H9 (cell line): ENCODE results near the gene TFG. TPM values are rescaled to one million over a fixed set of nuclear protein-coding genes. Genes with fewer than 3 reads are reported as not detected.

Experiments
- DNase-seq: peaks from one replicate; pipeline ENCODE4 v3.0.0-alpha.2; 2017
- H2AFZ ChIP-seq: one replicate; pipeline ENCODE4 v1.6.1; 2013; ENCODE audit warnings: mild to moderate bottlenecking, low read length, control low read depth, moderate library complexity
- H2AK5ac ChIP-seq: 2 replicates; pipeline ENCODE4 v1.6.1; 2013; ENCODE audit warnings: low read length, control low read depth, mixed read lengths; ENCODE audit not compliant: insufficient read length
- H2BK120ac ChIP-seq: one replicate; pipeline ENCODE4 v1.6.1; 2013; ENCODE audit warnings: low read depth, mild to moderate bottlenecking, low read length, control low read depth, inconsistent platforms; ENCODE audit not compliant: poor library complexity, severe bottlenecking
- H2BK12ac ChIP-seq: 2 replicates; pipeline ENCODE4 v1.6.1; 2013; ENCODE audit warnings: low read length, control low read depth, mixed read lengths, low read depth; ENCODE audit not compliant: insufficient read length
- H2BK15ac ChIP-seq: 2 replicates; pipeline ENCODE4 v1.6.1; 2013; ENCODE audit warnings: low read depth, low read length, control low read depth
- H2BK20ac ChIP-seq: one replicate; pipeline ENCODE4 v1.6.1; 2013; ENCODE audit warnings: low read depth, mild to moderate bottlenecking, low read length, control low read depth, inconsistent platforms; ENCODE audit not compliant: poor library complexity, severe bottlenecking
- H2BK5ac ChIP-seq: 2 replicates; pipeline ENCODE4 v1.6.1; 2013; ENCODE audit warnings: low read length, control low read depth, mixed read lengths; ENCODE audit not compliant: insufficient read length
- H3K14ac ChIP-seq: 2 replicates; pipeline ENCODE4 v1.6.1; 2013; ENCODE audit warnings: low read length, control low read depth; ENCODE audit not compliant: insufficient read depth
- H3K18ac ChIP-seq: 2 replicates; pipeline ENCODE4 v1.6.1; 2013; ENCODE audit warnings: low read depth, mild to moderate bottlenecking, mixed read lengths, low read length, control low read depth; ENCODE audit not compliant: insufficient read length
- H3K23ac ChIP-seq: 2 replicates; pipeline ENCODE4 v1.6.1; 2013; ENCODE audit warnings: low read length, control low read depth, mixed read lengths, low read depth; ENCODE audit not compliant: insufficient read length
- H3K23me2 ChIP-seq: 2 replicates; pipeline ENCODE4 v1.6.1; 2013; ENCODE audit warnings: low read depth, mild to moderate bottlenecking, mixed read lengths, low read length, control low read depth; ENCODE audit not compliant: insufficient read length, poor library complexity, severe bottlenecking
- H3K27ac ChIP-seq: 2 replicates; pipeline ENCODE4 v1.5.1; 2013; ENCODE audit warnings: low read length, control low read depth, mixed read lengths, low read depth; ENCODE audit not compliant: insufficient read length
- H3K27me3 ChIP-seq: 2 replicates; pipeline ENCODE4 v1.6.1; 2013; ENCODE audit warnings: low read length, control low read depth, inconsistent platforms; ENCODE audit not compliant: insufficient read depth
- H3K4ac ChIP-seq: 2 replicates; pipeline ENCODE4 v1.6.1; 2013; ENCODE audit warnings: low read depth, mild to moderate bottlenecking, control low read depth, inconsistent platforms, low read length, moderate library complexity
- H3K4me1 ChIP-seq: 2 replicates; pipeline ENCODE4 v1.6.1; 2013; ENCODE audit warnings: low read length, control low read depth, inconsistent platforms; ENCODE audit not compliant: insufficient read depth
- H3K4me2 ChIP-seq: 2 replicates; pipeline ENCODE4 v1.6.1; 2013; ENCODE audit warnings: low read length, control low read depth, mixed read lengths; ENCODE audit not compliant: insufficient read length, insufficient read depth
- H3K56ac ChIP-seq: 2 replicates; pipeline ENCODE4 v1.6.1; 2013; ENCODE audit warnings: low read depth, mild to moderate bottlenecking, mixed read lengths, low read length, control low read depth; ENCODE audit not compliant: insufficient read length
- H3K79me1 ChIP-seq: 2 replicates; pipeline ENCODE4 v1.6.1; 2013; ENCODE audit warnings: low read depth, mild to moderate bottlenecking, moderate library complexity, low read length, control low read depth, inconsistent platforms; ENCODE audit not compliant: insufficient read depth, poor library complexity, severe bottlenecking
- H3K79me2 ChIP-seq: 2 replicates; pipeline ENCODE4 v1.6.1; 2013; ENCODE audit warnings: low read length, control low read depth, inconsistent platforms; ENCODE audit not compliant: insufficient read depth
- H3K9ac ChIP-seq: 2 replicates; pipeline ENCODE4 v1.6.1; 2013; ENCODE audit warnings: low read length, control low read depth, mixed read lengths; ENCODE audit not compliant: insufficient read length; ENCODE audit errors: extremely low read depth
- H3K9me3 ChIP-seq: one replicate; pipeline ENCODE4 v1.6.1; 2013; ENCODE audit warnings: low read depth, low read length, inconsistent platforms; ENCODE audit not compliant: control insufficient read depth
- H3T11ph ChIP-seq: one replicate; pipeline ENCODE4 v1.6.1; 2013; ENCODE audit warnings: mild to moderate bottlenecking, low read length, control low read depth, inconsistent platforms
- H4K20me1 ChIP-seq: one replicate; pipeline ENCODE4 v1.6.1; 2013; ENCODE audit not compliant: control insufficient read depth, insufficient read length, insufficient read depth
- H4K5ac ChIP-seq: 2 replicates; pipeline ENCODE4 v1.6.1; 2013; ENCODE audit warnings: low read depth, mild to moderate bottlenecking, mixed read lengths, low read length, control low read depth; ENCODE audit not compliant: insufficient read length
- H4K8ac ChIP-seq: replicated peaks from 2 replicates; pipeline ENCODE4 v1.6.1; 2013; ENCODE audit warnings: low read length, control low read depth, mixed read lengths, low read depth; ENCODE audit not compliant: insufficient read length
- H4K91ac ChIP-seq: 2 replicates; pipeline ENCODE4 v1.6.1; 2013; ENCODE audit warnings: low read depth, mild to moderate bottlenecking, moderate library complexity, mixed read lengths, low read length, control low read depth; ENCODE audit not compliant: insufficient read length
- H3K27ac Mint-ChIP-seq, 3 experiments: 2 replicates in 2 of 3; 3 replicates in 1 of 3; pipeline ENCODE4 v1.8.0; 2020 to 2021; ENCODE audit warnings: mixed read lengths in 3 of 3, mild to moderate bottlenecking in 1 of 3, moderate library complexity in 1 of 3
- H3K27me3 Mint-ChIP-seq: 2 replicates; pipeline ENCODE4 v1.8.0; 2021; ENCODE audit warnings: low read depth, mild to moderate bottlenecking, moderate library complexity, mixed read lengths
- H3K36me3 Mint-ChIP-seq, 3 experiments: 2 replicates in 2 of 3; 3 replicates in 1 of 3; pipeline ENCODE4 v1.8.0; 2020 to 2021; ENCODE audit warnings: low read depth in 3 of 3, mixed read lengths in 3 of 3; ENCODE audit not compliant: insufficient read depth in 1 of 3
- H3K4me1 Mint-ChIP-seq, 2 experiments: 2 replicates each; pipeline ENCODE4 v1.8.0; 2020; ENCODE audit warnings: mixed read lengths in 2 of 2
- H3K4me3 Mint-ChIP-seq, 2 experiments: 2 replicates in 1 of 2; 3 replicates in 1 of 2; pipeline ENCODE4 v1.8.0; 2020 to 2021; ENCODE audit warnings: mild to moderate bottlenecking in 2 of 2, mixed read lengths in 2 of 2, moderate library complexity in 1 of 2
- H3K9me3 Mint-ChIP-seq, 2 experiments: 2 replicates in 1 of 2; 3 replicates in 1 of 2; pipeline ENCODE4 v1.8.0; 2020; ENCODE audit warnings: mild to moderate bottlenecking in 2 of 2, mixed read lengths in 2 of 2, moderate library complexity in 1 of 2
- WGBS: extraction: QIAGEN DNeasy Blood & Tissue Kit; methylation state at CpG from one replicate; pipeline ENCODE4 v1.1.7; 2013; ENCODE audit warnings: missing lambda C conversion rate, low lambda C conversion rate, mixed read lengths; ENCODE audit not compliant: insufficient read length; ENCODE audit errors: extremely low coverage; 5-methylcytosine and 5-hydroxymethylcytosine counted together
- total RNA-seq: library from RNA; stranded (reverse); gene quantifications from 2 replicates; pipeline ENCODE4 v1.2.1, GENCODE V29; 2021
- TF ChIP-seq, protein P1 (sequence below): fragments of 200-600 bp; sonication (generic); conservative IDR thresholded peaks from 3 replicates; pipeline ENCODE4 v1.8.0; 2021; ENCODE audit warnings: antibody characterized with exemption, mild to moderate bottlenecking

TFG gene
- total RNA-seq, 1 experiment from 2014 or later = 80.7 TPM

GRCh38 chr3:100737334-100737733 is 28.0 kb downstream of the TFG start:
- Histone ChIP-seq H3K4me2 (no peak overlapping the region), H3K9ac (no peak overlapping the region), H3K79me1 (no peaks in the 10 kb centered on the region), H2AK5ac (no peak overlapping the region), H3K56ac (no peak overlapping the region), H2AFZ (no peak overlapping the region), H4K5ac (no peak overlapping the region), H3K27me3 (no peaks in the 10 kb centered on the region), H3K79me2 (no peaks in the 10 kb centered on the region), H4K20me1 (no peaks in the 10 kb centered on the region), H2BK15ac (no peak overlapping the region), H3K27ac (no peak overlapping the region), H4K8ac (no peak overlapping the region), H3K14ac (no peak overlapping the region), H3K4me1 (no peaks in the 10 kb centered on the region), H3K23ac (no peak overlapping the region), H2BK120ac (no peak overlapping the region), H3K9me3 (no peaks in the 10 kb centered on the region), H2BK5ac (no peak overlapping the region), H3T11ph (no peak overlapping the region), H3K23me2 (no peaks in the 10 kb centered on the region), H3K18ac (no peak overlapping the region), H4K91ac (no peak overlapping the region), H2BK12ac (no peak overlapping the region), H3K4ac (no peak overlapping the region), H2BK20ac (no peak overlapping the region)
- WGBS = no CpG with 5 or more reads among the region's 2 CpGs
- no peaks in the 10 kb centered on the region for H3K9me3 Mint-ChIP-seq
- no peak for DNase-seq
- H3K4me1 Mint-ChIP-seq = peaks cover 39 to 48% of the 10 kb centered on the region in 2 experiments
- H3K36me3 Mint-ChIP-seq = peaks cover 10 to 52% (median 51%) of the 10 kb centered on the region in 3 experiments; a peak in 6 of 7 replicates
- H3K4me3 Mint-ChIP-seq = no peak overlapping the region
- TF ChIP-seq, protein P1, sequence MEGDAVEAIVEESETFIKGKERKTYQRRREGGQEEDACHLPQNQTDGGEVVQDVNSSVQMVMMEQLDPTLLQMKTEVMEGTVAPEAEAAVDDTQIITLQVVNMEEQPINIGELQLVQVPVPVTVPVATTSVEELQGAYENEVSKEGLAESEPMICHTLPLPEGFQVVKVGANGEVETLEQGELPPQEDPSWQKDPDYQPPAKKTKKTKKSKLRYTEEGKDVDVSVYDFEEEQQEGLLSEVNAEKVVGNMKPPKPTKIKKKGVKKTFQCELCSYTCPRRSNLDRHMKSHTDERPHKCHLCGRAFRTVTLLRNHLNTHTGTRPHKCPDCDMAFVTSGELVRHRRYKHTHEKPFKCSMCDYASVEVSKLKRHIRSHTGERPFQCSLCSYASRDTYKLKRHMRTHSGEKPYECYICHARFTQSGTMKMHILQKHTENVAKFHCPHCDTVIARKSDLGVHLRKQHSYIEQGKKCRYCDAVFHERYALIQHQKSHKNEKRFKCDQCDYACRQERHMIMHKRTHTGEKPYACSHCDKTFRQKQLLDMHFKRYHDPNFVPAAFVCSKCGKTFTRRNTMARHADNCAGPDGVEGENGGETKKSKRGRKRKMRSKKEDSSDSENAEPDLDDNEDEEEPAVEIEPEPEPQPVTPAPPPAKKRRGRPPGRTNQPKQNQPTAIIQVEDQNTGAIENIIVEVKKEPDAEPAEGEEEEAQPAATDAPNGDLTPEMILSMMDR = peak; percentile 58; the same call in 2 of the 3 replicates
- H3K27me3 Mint-ChIP-seq = no peaks in the 10 kb centered on the region
- peak overlapping the region in 1 of 3 experiments; percentile 85; a peak in 3 of 7 replicates for H3K27ac Mint-ChIP-seq
